ENCODE measurements around the gene LRRC43.

DNA sequence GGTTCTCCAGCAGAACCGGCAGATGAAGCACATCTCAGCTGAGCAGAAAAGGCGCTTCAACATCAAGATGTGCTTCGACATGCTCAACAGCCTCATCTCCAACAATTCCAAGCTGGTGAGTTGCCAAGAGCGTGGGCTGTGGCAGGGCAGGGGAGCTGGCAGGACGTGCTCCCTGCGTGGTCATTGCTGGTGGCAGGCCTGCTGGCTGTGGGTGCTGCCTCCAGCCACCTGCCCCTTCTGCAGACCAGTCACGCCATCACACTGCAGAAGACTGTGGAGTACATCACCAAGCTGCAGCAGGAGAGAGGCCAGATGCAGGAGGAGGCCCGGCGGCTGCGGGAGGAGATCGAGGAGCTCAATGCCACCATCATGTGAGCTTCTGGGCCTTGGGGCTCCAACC is 44.7 kb upstream of the LRRC43 start:
- TF ChIP-seq CTCF (conservative IDR thresholded peaks at IDR 0.05 in 1 of 2, IDR thresholded peaks at IDR 0.05 in 1 of 2; ENCODE audit: low read depth in 1 of 2, low read length in 2 of 2) (no peak), EZH2 (IDR thresholded peaks at IDR 0.05; ENCODE audit: low read length, missing control alignments) (no peak)
